Measurements from ENCODE around the gene RERE.

- TF ChIP-seq REST (IDR thresholded peaks at IDR 0.05; ENCODE audit: insufficient read depth in 1 of 2, low read depth in 2 of 2, low read length in 1 of 2) (no peak), CTCF (IDR thresholded peaks at IDR 0.05) (no peak), POLR2AphosphoS5 (IDR thresholded peaks at IDR 0.05; ENCODE audit: low read depth, low read length) (0 out of 2 replicates have a peak, but pooled peaks have one; percentile 30)
Observed at GRCh38 chr1:8856689-8857412, 39.4 kb upstream of the RERE start.

Data from Panc1 (cell line).